Measurements from ENCODE around the gene VSX1.

The VSX1 gene

GRCh38 chr20:25063981-25064380 is 18.0 kb downstream of the VSX1 start:
- Histone ChIP-seq H3K4me1 (ENCODE audit: control insufficient read depth in 1 of 2, insufficient read depth in 2 of 2, low read length in 2 of 2) (peaks cover 8 to 11% of the 10 kb centered on the region in 2 donors), H3K9me3 (ENCODE audit: control insufficient read depth in 1 of 2, low read length in 2 of 2) (no peaks in the 10 kb centered on the region), H3K36me3 (ENCODE audit: control insufficient read depth in 1 of 2, insufficient read depth in 2 of 2, low read length in 2 of 2) (no peaks in the 10 kb centered on the region), H3K4me3 (ENCODE audit: low read depth in 1 of 2, low read length in 2 of 2) (no peak overlapping the region), H3K27me3 (ENCODE audit: low read depth, low read length) (no peaks in the 10 kb centered on the region), H3K27ac (ENCODE audit: low read length) (no peak overlapping the region)

GRCh38 chr20:25063546-25063945 is 18.4 kb downstream of the VSX1 start:
- Histone ChIP-seq H3K4me3 (ENCODE audit: low read depth in 1 of 2, low read length in 2 of 2) (no peak overlapping the region), H3K4me1 (ENCODE audit: control insufficient read depth in 1 of 2, insufficient read depth in 2 of 2, low read length in 2 of 2) (peaks cover 8 to 11% of the 10 kb centered on the region in 2 donors), H3K9me3 (ENCODE audit: control insufficient read depth in 1 of 2, low read length in 2 of 2) (no peaks in the 10 kb centered on the region), H3K27ac (ENCODE audit: low read length) (no peak overlapping the region), H3K27me3 (ENCODE audit: low read depth, low read length) (no peaks in the 10 kb centered on the region), H3K36me3 (ENCODE audit: control insufficient read depth in 1 of 2, insufficient read depth in 2 of 2, low read length in 2 of 2) (no peaks in the 10 kb centered on the region)

DNA sequence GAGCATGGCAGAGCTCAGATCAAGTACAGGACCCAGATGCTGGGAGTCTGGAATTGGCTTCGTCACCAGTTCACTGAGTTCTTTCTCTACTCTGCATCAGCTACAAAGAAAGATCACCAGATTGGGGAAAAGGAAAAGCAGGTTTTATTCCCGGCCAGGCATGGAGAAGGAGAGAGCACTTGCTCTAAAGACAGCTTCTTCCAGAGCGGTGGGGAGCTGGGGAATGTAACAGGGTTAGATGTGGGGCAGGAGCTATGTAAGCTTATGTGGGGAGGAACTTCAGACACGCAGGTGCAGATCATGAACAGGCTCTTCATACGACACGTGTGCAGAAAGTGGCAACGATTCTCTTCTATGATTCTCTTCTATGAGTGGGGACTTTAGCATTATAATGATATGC is 19.1 kb downstream of the VSX1 start:
- no peak overlapping the region for H3K27ac ChIP-seq (ENCODE audit: low read length)
- no peaks in the 10 kb centered on the region for H3K9me3 ChIP-seq (ENCODE audit: control insufficient read depth in 1 of 2, low read length in 2 of 2)
- no peaks in the 10 kb centered on the region for H3K36me3 ChIP-seq (ENCODE audit: control insufficient read depth in 1 of 2, insufficient read depth in 2 of 2, low read length in 2 of 2)
- peaks cover 8 to 11% of the 10 kb centered on the region in 2 donors for H3K4me1 ChIP-seq (ENCODE audit: control insufficient read depth in 1 of 2, insufficient read depth in 2 of 2, low read length in 2 of 2)
- no peaks in the 10 kb centered on the region for H3K27me3 ChIP-seq (ENCODE audit: low read depth, low read length)
- no peak overlapping the region for H3K4me3 ChIP-seq (ENCODE audit: low read depth in 1 of 2, low read length in 2 of 2)

DNA sequence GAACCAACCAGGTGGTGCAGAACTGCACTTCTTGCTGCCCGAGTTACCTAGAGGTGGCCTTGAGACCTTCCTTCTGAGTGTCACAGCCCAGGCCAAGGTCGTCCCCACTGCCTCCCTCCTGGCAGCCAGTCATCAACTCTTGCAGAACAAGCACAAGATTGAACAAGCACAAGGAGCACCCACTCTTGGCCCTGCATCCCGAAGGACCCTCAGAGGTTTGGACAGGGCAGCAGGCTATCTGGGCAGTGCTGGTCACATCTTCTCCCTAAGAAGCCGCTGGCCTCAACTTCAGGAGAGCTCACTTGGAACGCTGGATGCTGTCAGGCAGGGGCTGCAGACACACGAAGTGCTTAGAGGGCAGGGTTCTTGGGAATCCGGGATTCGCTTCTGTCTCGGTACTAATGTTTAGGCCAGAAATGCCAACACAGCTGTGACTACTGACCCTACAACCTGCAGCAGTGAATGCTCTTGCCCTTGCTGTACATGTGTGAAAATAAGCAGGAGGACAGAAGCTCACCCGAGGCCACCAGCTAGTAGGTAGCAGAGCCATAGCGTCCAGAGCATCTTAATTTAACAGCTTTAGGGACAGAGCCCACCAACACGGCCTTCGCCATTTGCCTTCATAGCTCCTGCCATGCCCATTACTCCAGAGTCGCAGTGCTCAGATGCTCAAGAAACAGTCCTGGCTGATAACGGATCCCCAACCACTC is 20.0 kb downstream of the VSX1 start:
- Histone ChIP-seq H3K36me3 (ENCODE audit: control insufficient read depth in 1 of 2, insufficient read depth in 2 of 2, low read length in 2 of 2) (no peaks in the 10 kb centered on the region), H3K9me3 (ENCODE audit: control insufficient read depth in 1 of 2, low read length in 2 of 2) (no peaks in the 10 kb centered on the region), H3K27ac (ENCODE audit: low read length) (no peak overlapping the region), H3K4me1 (ENCODE audit: control insufficient read depth in 1 of 2, insufficient read depth in 2 of 2, low read length in 2 of 2) (peaks cover 8 to 12% of the 10 kb centered on the region in 2 donors), H3K27me3 (ENCODE audit: low read depth, low read length) (no peaks in the 10 kb centered on the region), H3K4me3 (ENCODE audit: low read depth in 1 of 2, low read length in 2 of 2) (no peak overlapping the region)

GRCh38 chr20:25061103-25061799 is 20.7 kb downstream of the VSX1 start:
- Histone ChIP-seq H3K4me3 (ENCODE audit: low read depth in 1 of 2, low read length in 2 of 2) (no peak overlapping the region), H3K9me3 (ENCODE audit: control insufficient read depth in 1 of 2, low read length in 2 of 2) (no peaks in the 10 kb centered on the region), H3K27me3 (ENCODE audit: low read depth, low read length) (no peaks in the 10 kb centered on the region), H3K4me1 (ENCODE audit: control insufficient read depth in 1 of 2, insufficient read depth in 2 of 2, low read length in 2 of 2) (peaks cover 11 to 19% of the 10 kb centered on the region in 2 donors), H3K36me3 (ENCODE audit: control insufficient read depth in 1 of 2, insufficient read depth in 2 of 2, low read length in 2 of 2) (no peaks in the 10 kb centered on the region), H3K27ac (ENCODE audit: low read length) (no peak overlapping the region)

DNA sequence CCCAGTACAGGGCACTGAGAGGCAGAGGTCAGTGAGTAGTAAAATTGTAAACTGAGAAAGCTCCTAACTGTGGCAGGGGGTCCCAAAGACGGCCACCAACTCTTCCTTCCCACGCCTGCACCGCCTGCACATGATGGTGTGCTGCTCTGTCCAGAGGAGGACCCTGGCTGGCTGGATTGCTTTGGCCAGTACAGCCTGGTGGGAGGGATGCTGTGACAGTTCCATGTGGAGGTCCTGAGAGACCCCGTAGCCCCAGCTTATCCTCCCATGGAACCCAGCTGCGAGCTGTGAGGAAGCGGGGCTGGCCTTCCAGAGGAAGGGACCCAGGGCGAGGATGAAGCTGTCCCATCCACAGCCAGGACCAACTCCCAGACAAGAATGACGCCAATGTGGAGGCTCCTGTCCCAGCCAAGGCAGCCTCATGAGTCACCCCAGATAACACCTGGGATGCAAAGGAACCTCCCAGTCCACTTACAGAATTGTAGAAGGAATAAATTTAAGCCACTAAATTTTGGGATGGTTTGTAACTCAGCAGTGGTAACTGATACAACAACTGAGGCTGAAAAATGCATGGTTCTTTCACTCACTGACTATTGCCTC is 22.0 kb downstream of the VSX1 start:
- H3K4me3 ChIP-seq (ENCODE audit: low read depth in 1 of 2, low read length in 2 of 2), result no peak overlapping the region
- H3K36me3 ChIP-seq (ENCODE audit: control insufficient read depth in 1 of 2, insufficient read depth in 2 of 2, low read length in 2 of 2), result no peaks in the 10 kb centered on the region
- H3K9me3 ChIP-seq (ENCODE audit: control insufficient read depth in 1 of 2, low read length in 2 of 2), result no peaks in the 10 kb centered on the region
- no peaks in the 10 kb centered on the region for H3K27me3 ChIP-seq (ENCODE audit: low read depth, low read length)
- H3K4me1 ChIP-seq (ENCODE audit: control insufficient read depth in 1 of 2, insufficient read depth in 2 of 2, low read length in 2 of 2), result peaks cover 15 to 28% of the 10 kb centered on the region in 2 donors
- H3K27ac ChIP-seq (ENCODE audit: low read length), result no peak overlapping the region

DNA sequence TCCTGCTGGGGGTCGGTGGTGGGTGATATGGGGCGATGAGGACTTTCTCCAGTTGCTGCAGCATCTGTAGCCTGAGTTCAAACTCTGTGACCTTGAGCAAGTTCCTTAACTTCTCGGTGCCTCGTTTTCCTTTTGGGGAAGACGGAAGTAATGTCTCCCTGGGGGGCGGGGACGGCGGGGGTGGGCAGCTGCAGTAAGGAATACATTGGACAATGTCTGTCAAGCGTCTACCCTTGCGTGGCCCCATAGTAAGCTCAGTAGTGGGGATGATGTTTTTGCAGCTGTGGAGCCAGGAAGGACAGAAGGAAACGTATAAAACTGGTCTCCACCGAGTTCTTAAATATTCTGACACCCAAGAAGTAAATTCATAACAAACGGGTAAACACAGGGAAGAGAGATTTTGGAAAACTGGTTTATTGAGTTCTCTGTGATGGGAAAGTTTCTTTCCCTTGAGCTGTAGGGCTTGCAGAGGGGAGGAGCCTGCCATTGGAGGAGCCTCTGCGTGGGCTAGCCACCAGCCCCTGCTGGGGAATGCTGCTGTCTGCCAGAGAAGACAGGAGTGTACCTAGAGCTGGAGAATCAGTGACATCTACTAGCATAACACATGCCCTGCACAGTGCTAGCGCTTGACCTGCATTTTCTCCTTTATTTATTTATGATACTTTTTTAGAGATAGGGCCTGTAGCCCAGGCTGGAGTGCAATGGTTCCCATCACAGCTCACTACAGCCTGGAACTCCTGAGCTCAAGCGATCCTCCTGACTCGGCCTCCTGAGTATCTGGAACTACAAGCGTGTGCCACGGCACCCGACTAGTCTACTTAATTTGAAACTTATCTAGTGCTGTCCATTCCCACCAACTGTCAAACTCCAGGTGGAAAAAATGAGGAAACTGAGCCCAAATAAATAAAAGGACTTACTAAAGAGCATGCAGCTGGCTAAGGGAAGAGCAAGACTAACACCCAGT is 22.8 kb downstream of the VSX1 start:
- Histone ChIP-seq H3K4me3 (ENCODE audit: low read depth in 1 of 2, low read length in 2 of 2) (peak overlapping the region; percentile 76 to 94), H3K27ac (ENCODE audit: low read length) (no peak overlapping the region), H3K4me1 (ENCODE audit: control insufficient read depth in 1 of 2, insufficient read depth in 2 of 2, low read length in 2 of 2) (peaks cover 23 to 34% of the 10 kb centered on the region in 2 donors), H3K9me3 (ENCODE audit: control insufficient read depth in 1 of 2, low read length in 2 of 2) (no peaks in the 10 kb centered on the region), H3K36me3 (ENCODE audit: control insufficient read depth in 1 of 2, insufficient read depth in 2 of 2, low read length in 2 of 2) (no peaks in the 10 kb centered on the region), H3K27me3 (ENCODE audit: low read depth, low read length) (no peaks in the 10 kb centered on the region)

- peak within 1 kb of the TSS; percentile 62 for H3K27ac ChIP-seq (ENCODE audit: low read length)
- no peaks in the 10 kb centered on the region for H3K36me3 ChIP-seq (ENCODE audit: control insufficient read depth in 1 of 2, insufficient read depth in 2 of 2, low read length in 2 of 2)
- H3K9me3 ChIP-seq (ENCODE audit: control insufficient read depth in 1 of 2, low read length in 2 of 2), result no peaks in the 10 kb centered on the region
- peaks cover 29 to 41% of the 10 kb centered on the region in 2 donors for H3K4me1 ChIP-seq (ENCODE audit: control insufficient read depth in 1 of 2, insufficient read depth in 2 of 2, low read length in 2 of 2)
- no peaks in the 10 kb centered on the region for H3K27me3 ChIP-seq (ENCODE audit: low read depth, low read length)
- H3K4me3 ChIP-seq (ENCODE audit: low read depth in 1 of 2, low read length in 2 of 2), result peak within 1 kb of the TSS; percentile 76 to 94
Observed at GRCh38 chr20:25058051-25058846, 23.7 kb downstream of the VSX1 start, which contains the start of gene ACSS1. TSS of gene ACSS1 (minus strand) at chr20:25058139. CDS start at chr20:25058102, 37 bp downstream.

DNA sequence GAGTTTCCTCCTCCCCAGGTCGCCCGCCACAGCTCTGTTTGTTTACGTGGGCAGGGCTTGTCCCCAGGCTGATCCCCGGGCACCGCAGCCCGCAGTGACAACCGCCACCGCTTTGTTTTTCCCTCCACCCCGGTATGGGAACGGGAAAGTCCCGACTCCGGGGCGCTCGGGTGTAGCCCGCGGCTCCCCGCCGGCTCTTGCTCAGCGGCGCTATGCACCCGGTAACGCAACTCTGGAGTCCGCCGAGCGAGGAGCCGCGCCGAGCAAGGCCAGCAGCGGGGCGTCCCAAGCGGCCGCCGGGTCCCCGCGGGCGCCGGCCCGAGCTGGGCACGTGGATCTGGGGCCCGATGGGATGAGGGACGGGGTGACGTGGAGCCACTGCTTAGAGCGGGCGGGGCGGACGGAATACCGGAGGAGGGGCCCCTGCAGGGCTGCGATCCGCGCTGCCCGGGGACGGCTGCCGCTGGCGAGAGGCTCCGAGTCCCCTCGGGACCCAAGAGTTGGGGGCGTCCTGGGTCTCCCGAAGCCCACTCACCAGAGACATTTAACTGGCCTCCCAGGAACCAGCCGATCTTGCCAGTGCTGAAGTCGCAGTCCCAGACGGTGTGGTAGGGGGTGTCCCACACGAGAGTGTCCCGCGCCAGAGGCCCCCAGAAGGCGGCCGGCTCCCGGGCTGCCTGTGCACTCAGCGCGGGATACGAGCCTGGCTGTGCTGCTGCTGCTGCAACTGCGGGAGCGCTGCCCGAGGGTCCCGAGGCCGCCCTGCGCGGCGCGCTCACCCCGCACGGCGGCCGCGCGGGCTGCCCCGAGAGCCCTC is 24.5 kb downstream of the VSX1 start:
- H3K36me3 ChIP-seq (ENCODE audit: control insufficient read depth in 1 of 2, insufficient read depth in 2 of 2, low read length in 2 of 2), result no peaks in the 10 kb centered on the region
- no peaks in the 10 kb centered on the region for H3K27me3 ChIP-seq (ENCODE audit: low read depth, low read length)
- peak overlapping the region; percentile 62 for H3K27ac ChIP-seq (ENCODE audit: low read length)
- peak overlapping the region; percentile 69 to 94 for H3K4me3 ChIP-seq (ENCODE audit: low read depth in 1 of 2, low read length in 2 of 2)
- H3K4me1 ChIP-seq (ENCODE audit: control insufficient read depth in 1 of 2, insufficient read depth in 2 of 2, low read length in 2 of 2), result peaks cover 32 to 46% of the 10 kb centered on the region in 2 donors
- no peaks in the 10 kb centered on the region for H3K9me3 ChIP-seq (ENCODE audit: control insufficient read depth in 1 of 2, low read length in 2 of 2)
